K562 (cell line): ENCODE data around the gene RPS17. TPM values are rescaled to one million over a fixed set of nuclear protein-coding genes. Genes with fewer than 3 reads are reported as not detected.
A peak's percentile ranks its signal among the peaks of the same experiment; 100 is the strongest.

Source experiments
- ATAC-seq: fragments of 200-7000 bp; cut with Tn5 transposase; 3 replicates; pipeline ENCODE4 v1.9.1; 2020; ENCODE audit warnings: moderate library complexity
- BruUV-seq: library from RNA; stranded (reverse); fragments of 400-500 nt; replicated peaks from 2 replicates; lab custom pipeline; 2021; lab: Mats Ljungman, UMichigan
- CTCF ChIA-PET: fragments of 300-600 bp; formaldehyde crosslinking; extraction: SDS; loops from one replicate; lab custom pipeline; 2021; ENCODE audit warnings: low intra/inter-chr PET ratio; lab: Yijun Ruan, JAX
- POLR2A ChIA-PET: fragments of 300-600, 350-650 bp; sonication (Branson Sonifier 250); formaldehyde crosslinking; extraction: SDS; loops from one replicate; lab custom pipeline; 2021; ENCODE audit warnings: antibody characterized with exemption, inconsistent platforms; lab: Yijun Ruan, JAX
- DNase-seq, 4 experiments: peaks; one replicate each; pipeline versions ENCODE4 v3.0.0 to v3.0.0-alpha.2; 2011 to 2018; ENCODE audit warnings: low spot score in 3 of 4, mixed read lengths in 3 of 4; ENCODE audit errors: extremely low read depth in 1 of 4
- FAIRE-seq: peaks from 2 replicates; lab custom pipeline; 2011; peaks lifted over from hg19 to GRCh38; lab: Jason Lieb, UNC
- H2AFZ ChIP-seq: 2 replicates; pipeline ENCODE4 v1.6.0; 2011; ENCODE audit warnings: low read depth, low read length, control low read depth, inconsistent platforms
- H3K27ac ChIP-seq: fragments of 200-600 bp; 3 replicates; pipeline ENCODE4 v1.8.0; 2011; ENCODE audit warnings: low read depth, mild to moderate bottlenecking, control low read depth, inconsistent platforms, low read length, moderate library complexity, mixed read lengths; ENCODE audit errors: extremely low read depth
- H3K27me3 ChIP-seq, 2 experiments: fragments of 300-600 bp in 1 of 2; 2 replicates in 1 of 2; 3 replicates in 1 of 2; pipeline versions ENCODE4 v1.6.0 to v1.8.0; 2011; ENCODE audit warnings: inconsistent platforms in 2 of 2, low read length in 2 of 2, mild to moderate bottlenecking in 1 of 2, mixed read lengths in 1 of 2, moderate library complexity in 1 of 2; ENCODE audit not compliant: control insufficient read depth in 2 of 2, insufficient read depth in 2 of 2
- H3K36me3 ChIP-seq: fragments of 300-600 bp; 3 replicates; pipeline ENCODE4 v1.8.0; 2011; ENCODE audit warnings: mild to moderate bottlenecking, low read length, inconsistent platforms; ENCODE audit not compliant: control insufficient read depth, insufficient read depth
- H3K4me1 ChIP-seq, 2 experiments: fragments of 200-600 bp in 1 of 2; replicated peaks in 1 of 2; 2 replicates in 1 of 2; 3 replicates in 1 of 2; pipeline versions ENCODE4 v1.5.1 to v1.8.0; 2011; ENCODE audit warnings: inconsistent platforms in 2 of 2, low read length in 2 of 2, mild to moderate bottlenecking in 1 of 2, mixed read lengths in 1 of 2, moderate library complexity in 1 of 2; ENCODE audit not compliant: control insufficient read depth in 2 of 2, insufficient read depth in 2 of 2
- H3K4me2 ChIP-seq: 2 replicates; pipeline ENCODE4 v1.6.1; 2011; ENCODE audit warnings: low read length, control low read depth, inconsistent platforms, mixed read lengths; ENCODE audit not compliant: insufficient read depth
- H3K4me3 ChIP-seq: fragments of 200-600 bp; sonication (generic), shearing (Covaris generic); 2 replicates; pipeline ENCODE4 v1.5.1; 2016; ENCODE audit warnings: control low read depth, inconsistent platforms
- H3K79me2 ChIP-seq: fragments of 200-600 bp; 3 replicates; pipeline ENCODE4 v1.8.0; 2011; ENCODE audit warnings: low read length, inconsistent platforms; ENCODE audit not compliant: control insufficient read depth, insufficient read depth
- H3K9ac ChIP-seq, 2 experiments: 2 replicates each; pipeline versions ENCODE4 v1.6.0 to v1.6.1; 2011; ENCODE audit warnings: low read depth in 2 of 2, low read length in 2 of 2, control low read depth in 1 of 2, inconsistent platforms in 1 of 2, mild to moderate bottlenecking in 1 of 2, mixed read lengths in 1 of 2; ENCODE audit not compliant: insufficient read depth in 1 of 2
- H3K9me1 ChIP-seq: one replicate; pipeline ENCODE4 v1.6.0; 2011; ENCODE audit warnings: inconsistent platforms, mild to moderate bottlenecking, low read length, moderate library complexity; ENCODE audit not compliant: control insufficient read depth, insufficient read depth
- H3K9me3 ChIP-seq: replicated peaks from 2 replicates; pipeline ENCODE4 v1.5.1; 2011; ENCODE audit warnings: low read depth, low read length, inconsistent platforms; ENCODE audit not compliant: control insufficient read depth, insufficient read depth
- H4K20me1 ChIP-seq: replicated peaks from 2 replicates; pipeline ENCODE4 v1.6.1; 2011; ENCODE audit warnings: low read length, inconsistent platforms, mixed read lengths; ENCODE audit not compliant: control insufficient read depth, insufficient read depth
- ARID2 ChIP-seq: fragments of 450-650 bp; IDR thresholded peaks from 2 replicates; pipeline ENCODE4 v1.6.1; 2017; ENCODE audit warnings: antibody characterized with exemption, mild to moderate bottlenecking
- C11orf30 ChIP-seq: fragments of 450-650 bp; IDR thresholded peaks from 2 replicates; pipeline ENCODE4 v1.6.1; 2016; ENCODE audit warnings: low read depth, mild to moderate bottlenecking
- DNMT1 ChIP-seq: fragments of 450-650 bp; IDR thresholded peaks from 2 replicates; pipeline ENCODE4 v1.6.1; 2016; ENCODE audit warnings: antibody characterized with exemption, mild to moderate bottlenecking
- EHMT2 ChIP-seq: fragments of 450-650 bp; IDR thresholded peaks from 2 replicates; pipeline ENCODE4 v1.6.1; 2018; ENCODE audit warnings: antibody characterized with exemption
- ELF2 ChIP-seq: fragments of 250-450 bp; sonication (Bioruptor Pico); IDR thresholded peaks from 2 replicates; pipeline ENCODE4 v1.5.0; 2021; ENCODE audit warnings: mild to moderate bottlenecking
- MAFF ChIP-seq: IDR thresholded peaks from 2 replicates; pipeline ENCODE4 v1.6.1; 2012; ENCODE audit warnings: low read length, improper control_type of control experiment
- MAFG ChIP-seq: fragments of 450-650 bp; conservative IDR thresholded peaks from 2 replicates; pipeline ENCODE4 v1.6.1; 2016; ENCODE audit warnings: missing genetic modification characterization, missing compliant biosample characterization
- MAFK ChIP-seq: IDR thresholded peaks from 2 replicates; pipeline ENCODE4 v1.6.1; 2011; ENCODE audit warnings: low read length, improper control_type of control experiment
- PHF20 ChIP-seq: fragments of 450-650 bp; IDR thresholded peaks from 2 replicates; pipeline ENCODE4 v1.6.1; 2018; ENCODE audit not compliant: partially characterized antibody
- ZNF165 ChIP-seq: fragments of 250-450 bp; sonication (Bioruptor Pico); IDR thresholded peaks from 2 replicates; pipeline ENCODE4 v1.4.0; 2020; ENCODE audit warnings: borderline replicate concordance
- ZNF311 ChIP-seq: fragments of 250-450 bp; sonication (Bioruptor Pico); IDR thresholded peaks from 2 replicates; pipeline ENCODE4 v1.4.0; 2020; ENCODE audit warnings: mild to moderate bottlenecking, moderate library complexity
- ZNF316 ChIP-seq: fragments of 450-650 bp; IDR thresholded peaks from 2 replicates; pipeline ENCODE4 v1.6.1; 2016
- ZNF75A ChIP-seq: fragments of 450-650 bp; formaldehyde crosslinking; IDR thresholded peaks from 2 replicates; pipeline ENCODE4 v1.4.0; 2020; ENCODE audit warnings: mild to moderate bottlenecking
- whole genome bisulfite sequencing: fragments of 100-300 bp; shearing (Covaris generic); methylation state at CpG from one replicate; pipeline ENCODE4 v1.1.6; 2016; ENCODE audit warnings: low coverage, mixed read lengths; ENCODE audit not compliant: insufficient coverage; ENCODE audit errors: missing lambda C conversion rate; 5-methylcytosine and 5-hydroxymethylcytosine counted together
- in situ Hi-C: fragments of 300-500 bp; cut with MboI; formaldehyde crosslinking; loops from 4 replicates; pipeline ENCODE4 v1.15.0; 2018; ENCODE audit warnings: inconsistent platforms, mixed read lengths
- intact Hi-C: fragments of 100-400 bp; cut with micrococcal nuclease; formaldehyde crosslinking; loops from 2 replicates; pipeline ENCODE4 v1.14.2; 2022
- polyA plus RNA-seq, 8 experiments: library from polyadenylated mRNA; depleted of rRNA in 4 of 8; stranded (reverse) in 5 of 8; unstranded in 3 of 8; fragments of >200 nt; fragmentation: Nextera tagmentation in 2 of 8; fragmentation: Illumina TruSeq in 1 of 8; extraction: Ambion mirVana in 2 of 8; extraction: Trizol in 1 of 8; gene quantifications; 2 replicates each; pipeline versions ENCODE4 v1.2.1 to v1.2.3, GENCODE V29; 2011 to 2014; ENCODE audit warnings: inconsistent platforms in 1 of 8, missing spikeins in 1 of 8
- total RNA-seq, 7 experiments: library from RNA; depleted of rRNA in 6 of 7; stranded (reverse); fragments of >200 nt in 6 of 7; fragmentation: Illumina TruSeq in 2 of 7; extraction: Trizol in 2 of 7; gene quantifications; 2 replicates each; pipeline versions ENCODE4 v1.2.1 to v1.2.3, GENCODE V29; 2011 to 2021; ENCODE audit warnings: low replicate concordance in 1 of 7

The RPS17 gene
- total and polyA plus RNA-seq, 9 of the 15 experiments (the other 6 are each of a cell fraction or from before 2014, with no cell fraction given), result 1,988 to 6,515 (median 5,229) TPM

DNA sequence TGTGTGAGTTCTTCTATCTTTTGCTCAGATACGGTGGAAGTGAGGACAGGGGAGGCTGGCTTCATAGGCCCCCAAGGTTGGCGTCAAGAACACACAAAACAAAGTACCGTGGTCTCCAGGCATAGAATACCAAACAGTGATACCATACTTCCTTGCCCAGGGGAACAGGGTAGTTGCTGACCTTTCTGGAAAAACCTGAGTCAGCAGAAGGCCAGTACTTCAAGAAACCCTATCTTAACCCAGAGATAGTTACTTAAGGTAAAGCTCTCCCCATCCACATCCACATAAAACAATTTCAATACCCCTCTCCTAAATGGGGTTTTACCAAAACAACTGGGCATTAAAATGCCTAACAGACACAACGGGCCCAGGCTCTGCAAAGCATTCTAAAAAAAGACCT lies 29.6 kb upstream of the RPS17 start:
- Histone ChIP-seq H4K20me1 (peaks cover 10% of the 10 kb centered on the region), H3K9me1 (peaks cover 4% of the 10 kb centered on the region), H3K4me2 (no peak overlapping the region), H3K4me3 (no peak overlapping the region), H3K9ac (no peak overlapping the region), H2AFZ (no peak overlapping the region), H3K4me1 (peaks cover 25 to 33% of the 10 kb centered on the region in 2 experiments; a peak in 4 of 5 replicates), H3K27ac (no peak overlapping the region), H3K79me2 (no peaks in the 10 kb centered on the region; the same call in 2 of the 3 replicates), H3K36me3 (peaks cover 58% of the 10 kb centered on the region; the same call in 2 of the 3 replicates), H3K9me3 (no peaks in the 10 kb centered on the region), H3K27me3 (no peaks in the 10 kb centered on the region)
- ChIA-PET POLR2A (interaction anchor here (0.7 to 1.8 kb wide), 6 partner anchors 9 to 1548 kb away, joined by 3 to 4 read pairs (median 3); partner anchors contain the start of gene RPS17), CTCF (no interaction called here)
- ATAC-seq, result no peak
- intact Hi-C loops, result loop anchor here (5.0 kb wide), 1 partner anchor 62 kb away; no protein-coding TSS in a partner anchor
- WGBS, result 71% methylated on average over 4 of the region's 4 CpGs
- no peak for FAIRE-seq
- no peak for TF ChIP-seq ELF2 (CRISPR knock-in tag)
- TF ChIP-seq C11orf30, result peak; percentile 83
- peak; percentile 90 for TF ChIP-seq ZNF316
- TF ChIP-seq ZNF311 (CRISPR knock-in tag), result no peak
- peak; percentile 82 for TF ChIP-seq MAFF
- no peak for TF ChIP-seq PHF20
- TF ChIP-seq ZNF165 (CRISPR knock-in tag), result no peak
- no peak for TF ChIP-seq EHMT2
- TF ChIP-seq ARID2, result no peak
- peak; percentile 85 for TF ChIP-seq MAFK
- no peak for TF ChIP-seq ZNF75A (CRISPR knock-in tag)
- no peak for TF ChIP-seq DNMT1
- peak; percentile 83 for TF ChIP-seq MAFG (tag)
- in situ Hi-C loops, result no loop called here
- DNase-seq, result no peak
- BruUV-seq, result no TSS peak
